DND-41 (cell line): ENCODE data around the gene RASGRP2.

Experiments
- ATAC-seq: fragments of 200-7000 bp; cut with Tn5 transposase; 3 replicates; pipeline ENCODE4 v1.9.1; 2021; ENCODE audit warnings: low read depth; ENCODE audit not compliant: insufficient read depth
- DNase-seq: peaks from one replicate; pipeline ENCODE4 v3.0.0-alpha.2; 2020
- H2AFZ ChIP-seq: 2 replicates; pipeline ENCODE4 v1.6.0; 2012; ENCODE audit warnings: low read depth, low read length
- H3K27ac ChIP-seq: 2 replicates; pipeline ENCODE4 v1.5.1; 2012; ENCODE audit warnings: low read length, inconsistent platforms
- H3K27me3 ChIP-seq: fragments of 200-600 bp; sonication (generic); 2 replicates; pipeline ENCODE4 v1.6.0; 2012; ENCODE audit warnings: low read length, mild to moderate bottlenecking, inconsistent platforms; ENCODE audit not compliant: insufficient read depth, poor library complexity
- H3K36me3 ChIP-seq: 2 replicates; pipeline ENCODE4 v1.5.1; 2012; ENCODE audit warnings: low read length, inconsistent platforms; ENCODE audit not compliant: insufficient read depth
- H3K4me1 ChIP-seq: 2 replicates; pipeline ENCODE4 v1.5.1; 2012; ENCODE audit warnings: mild to moderate bottlenecking, low read length; ENCODE audit not compliant: insufficient read depth
- H3K4me2 ChIP-seq: 2 replicates; pipeline ENCODE4 v1.6.0; 2012; ENCODE audit warnings: mild to moderate bottlenecking, moderate library complexity, low read length, inconsistent platforms; ENCODE audit not compliant: insufficient read depth
- H3K4me3 ChIP-seq, 2 experiments: fragments of 200-600 bp in 1 of 2; shearing (Covaris generic) in 1 of 2; 2 replicates each; pipeline ENCODE4 v1.5.1; 2012 to 2016; ENCODE audit warnings: inconsistent platforms in 2 of 2, low read length in 2 of 2, mild to moderate bottlenecking in 2 of 2, low read depth in 1 of 2, moderate library complexity in 1 of 2
- H3K79me2 ChIP-seq: 2 replicates; pipeline ENCODE4 v1.6.0; 2012; ENCODE audit warnings: low read length, inconsistent platforms; ENCODE audit not compliant: insufficient read depth
- H3K9ac ChIP-seq: 2 replicates; pipeline ENCODE4 v1.6.0; 2012; ENCODE audit warnings: low read depth, mild to moderate bottlenecking, inconsistent platforms, low read length, moderate library complexity
- H3K9me3 ChIP-seq: 2 replicates; pipeline ENCODE4 v1.5.1; 2012; ENCODE audit warnings: low read length, moderate library complexity, mild to moderate bottlenecking, inconsistent platforms; ENCODE audit not compliant: insufficient read depth, severe bottlenecking
- H4K20me1 ChIP-seq: 2 replicates; pipeline ENCODE4 v1.6.0; 2012; ENCODE audit warnings: low read length; ENCODE audit not compliant: insufficient read depth
- EZH2 ChIP-seq: IDR thresholded peaks from 3 replicates; pipeline ENCODE4 v1.6.1; 2012; ENCODE audit warnings: borderline replicate concordance, low read depth, mild to moderate bottlenecking, moderate library complexity, low read length, inconsistent platforms; ENCODE audit not compliant: severe bottlenecking
- TF ChIP-seq, protein P1 (sequence below): IDR thresholded peaks from 2 replicates; pipeline ENCODE4 v1.5.1; 2012; ENCODE audit warnings: borderline replicate concordance, low read length, moderate library complexity, mild to moderate bottlenecking; ENCODE audit not compliant: poor library complexity, severe bottlenecking; ENCODE audit errors: extremely low read depth

Gene RASGRP2

DNA sequence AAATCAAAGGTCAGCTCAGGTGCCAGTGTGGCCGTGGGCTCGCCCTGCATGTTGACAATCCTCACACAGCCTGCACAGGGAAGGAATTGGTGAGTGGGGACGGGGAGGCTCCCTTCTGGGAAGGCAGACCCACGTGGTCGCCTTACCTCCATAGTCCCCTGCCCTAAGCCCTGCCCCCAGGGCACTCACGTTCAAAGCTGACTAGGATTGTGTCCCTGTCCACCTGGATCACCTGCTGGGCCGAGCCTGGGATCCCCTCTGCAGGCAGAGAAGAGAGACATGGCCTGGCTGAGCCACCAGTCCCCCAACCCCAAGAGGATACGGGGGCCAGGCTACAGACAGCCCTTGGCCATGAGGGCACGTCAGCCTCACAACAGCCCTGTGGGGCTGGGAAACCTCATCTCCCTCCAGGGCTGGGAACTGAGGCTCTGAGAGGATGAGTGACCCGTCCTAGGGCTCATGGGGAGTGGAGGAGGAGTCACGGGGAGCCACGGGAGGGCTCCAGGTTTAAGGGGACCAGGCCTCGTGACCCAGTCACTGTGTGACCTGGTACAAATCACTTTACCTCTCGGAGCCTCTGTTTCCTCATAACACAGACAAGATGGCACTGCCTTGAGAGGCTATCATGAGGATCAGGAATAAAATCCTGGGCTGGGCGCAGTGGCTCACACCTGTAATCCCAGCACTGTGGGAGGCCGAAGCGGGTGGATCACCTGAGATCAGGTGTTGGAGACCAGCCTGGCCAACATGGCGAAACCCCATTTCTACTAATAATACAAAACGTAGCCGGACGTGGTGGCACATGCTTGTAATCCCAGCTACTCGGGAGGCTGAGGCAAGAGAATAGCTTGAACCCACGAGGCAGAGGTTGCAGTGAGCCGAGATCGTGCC is 46.5 kb upstream of the RASGRP2 start:
- H3K4me1 ChIP-seq, result no peaks in the 10 kb centered on the region
- no peaks in the 10 kb centered on the region for H4K20me1 ChIP-seq
- DNase-seq, result no peak
- H3K4me2 ChIP-seq, result no peak overlapping the region
- no peak overlapping the region for H2AFZ ChIP-seq
- no peak overlapping the region for H3K27ac ChIP-seq
- ATAC-seq, result no peak
- H3K9me3 ChIP-seq, result no peaks in the 10 kb centered on the region
- no peaks in the 10 kb centered on the region for H3K27me3 ChIP-seq
- H3K79me2 ChIP-seq, result no peaks in the 10 kb centered on the region
- H3K4me3 ChIP-seq, result no peak overlapping the region
- TF ChIP-seq, protein P1, sequence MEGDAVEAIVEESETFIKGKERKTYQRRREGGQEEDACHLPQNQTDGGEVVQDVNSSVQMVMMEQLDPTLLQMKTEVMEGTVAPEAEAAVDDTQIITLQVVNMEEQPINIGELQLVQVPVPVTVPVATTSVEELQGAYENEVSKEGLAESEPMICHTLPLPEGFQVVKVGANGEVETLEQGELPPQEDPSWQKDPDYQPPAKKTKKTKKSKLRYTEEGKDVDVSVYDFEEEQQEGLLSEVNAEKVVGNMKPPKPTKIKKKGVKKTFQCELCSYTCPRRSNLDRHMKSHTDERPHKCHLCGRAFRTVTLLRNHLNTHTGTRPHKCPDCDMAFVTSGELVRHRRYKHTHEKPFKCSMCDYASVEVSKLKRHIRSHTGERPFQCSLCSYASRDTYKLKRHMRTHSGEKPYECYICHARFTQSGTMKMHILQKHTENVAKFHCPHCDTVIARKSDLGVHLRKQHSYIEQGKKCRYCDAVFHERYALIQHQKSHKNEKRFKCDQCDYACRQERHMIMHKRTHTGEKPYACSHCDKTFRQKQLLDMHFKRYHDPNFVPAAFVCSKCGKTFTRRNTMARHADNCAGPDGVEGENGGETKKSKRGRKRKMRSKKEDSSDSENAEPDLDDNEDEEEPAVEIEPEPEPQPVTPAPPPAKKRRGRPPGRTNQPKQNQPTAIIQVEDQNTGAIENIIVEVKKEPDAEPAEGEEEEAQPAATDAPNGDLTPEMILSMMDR, result no peak
- no peak overlapping the region for H3K9ac ChIP-seq
- H3K36me3 ChIP-seq, result no peaks in the 10 kb centered on the region

DNA sequence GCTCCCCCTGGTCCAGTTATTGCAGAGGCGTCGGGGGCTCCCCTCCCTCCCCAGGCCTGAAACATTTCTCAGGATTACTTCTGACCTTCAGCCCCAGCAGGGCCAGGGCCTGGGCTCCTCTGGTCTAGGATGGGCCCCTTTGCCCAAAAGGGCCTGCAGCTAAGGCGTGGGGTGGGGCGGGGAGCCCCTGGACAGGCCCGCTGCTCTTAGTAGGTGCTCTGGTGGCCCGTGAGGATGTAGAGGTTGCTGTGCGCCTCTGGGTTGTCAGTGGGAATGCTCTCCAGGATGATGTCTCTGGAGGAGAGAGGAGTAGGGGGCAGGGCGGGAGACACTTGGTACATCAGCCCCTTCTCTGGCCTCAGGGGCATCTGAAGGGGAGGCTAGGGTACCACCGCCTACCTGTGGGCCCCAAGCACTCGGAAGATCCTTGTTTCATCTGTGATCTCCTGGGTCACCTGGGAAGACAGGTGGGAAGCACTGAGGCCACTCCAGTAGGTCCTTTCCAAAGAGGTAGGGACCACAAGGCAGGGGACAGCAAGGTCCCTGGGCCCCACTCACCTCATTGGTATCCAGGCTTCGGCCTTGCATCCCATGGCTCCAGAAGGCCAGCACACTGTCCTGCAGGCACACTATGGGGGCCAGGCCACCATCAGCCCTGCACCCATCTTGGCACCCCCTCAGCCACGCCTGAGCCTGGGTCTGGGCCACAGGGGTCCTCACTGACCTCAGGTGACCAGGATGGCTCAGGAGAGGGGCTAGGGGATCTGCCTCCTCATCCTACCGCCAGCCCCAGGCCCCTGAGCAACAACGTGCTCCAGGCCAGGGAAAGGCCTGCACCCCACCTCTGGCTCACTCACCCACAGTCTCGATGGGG is 45.6 kb upstream of the RASGRP2 start:
- no peaks in the 10 kb centered on the region for H3K27me3 ChIP-seq
- no peaks in the 10 kb centered on the region for H3K36me3 ChIP-seq
- no peak for DNase-seq
- TF ChIP-seq, protein P1, result no peak
- H3K4me3 ChIP-seq, result no peak overlapping the region
- no peaks in the 10 kb centered on the region for H4K20me1 ChIP-seq
- H3K9ac ChIP-seq, result 0 out of 2 replicates have a peak overlapping the region, but pooled peaks have one; percentile 15
- H3K27ac ChIP-seq, result no peak overlapping the region
- ATAC-seq, result no peak
- no peaks in the 10 kb centered on the region for H3K4me1 ChIP-seq
- no peak overlapping the region for H3K4me2 ChIP-seq
- no peaks in the 10 kb centered on the region for H3K79me2 ChIP-seq
- no peaks in the 10 kb centered on the region for H3K9me3 ChIP-seq
- no peak overlapping the region for H2AFZ ChIP-seq

DNA sequence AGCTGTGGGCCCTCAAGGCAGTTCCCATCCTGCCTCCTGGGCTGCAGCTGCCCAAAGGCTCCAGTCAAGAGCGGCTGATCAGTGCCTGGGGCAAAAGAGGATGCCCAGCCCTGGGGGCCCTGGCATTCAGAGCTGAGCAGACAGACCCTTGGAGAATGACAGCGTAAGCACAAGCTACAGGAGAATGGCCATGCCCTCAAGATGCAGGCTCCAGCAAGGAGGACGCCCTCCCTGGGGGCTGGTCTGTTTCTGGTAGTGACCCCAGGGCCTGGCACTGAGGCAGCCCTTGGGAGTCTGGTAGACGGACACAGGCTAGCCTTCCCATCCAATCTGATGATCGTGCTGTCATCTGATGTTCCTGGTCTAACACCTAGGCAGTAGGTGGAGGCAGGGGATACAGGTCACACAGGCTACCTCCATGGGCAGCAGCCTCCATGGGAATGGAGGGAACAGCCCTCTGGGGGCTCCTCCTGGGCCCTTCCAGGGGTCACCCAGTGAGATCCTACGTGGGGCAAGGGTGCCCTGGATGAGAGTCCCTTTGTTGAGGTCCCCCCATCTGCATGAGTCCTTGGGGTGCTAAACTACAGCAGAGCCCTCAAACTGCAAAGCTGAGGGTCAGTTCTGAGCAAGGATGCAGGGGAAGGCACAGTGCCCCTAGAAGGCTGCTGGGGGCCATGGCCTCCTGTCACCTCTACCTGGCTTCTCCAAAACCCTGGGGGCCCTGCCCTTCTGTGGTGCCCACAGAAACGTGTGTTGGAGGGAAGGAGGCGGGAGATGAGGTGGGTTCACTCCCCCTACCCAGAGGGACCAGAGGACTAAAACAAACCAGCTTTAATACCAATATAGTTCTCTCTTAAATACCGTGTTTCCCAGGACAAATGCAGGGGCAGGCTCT is 44.6 kb upstream of the RASGRP2 start:
- H3K9ac ChIP-seq, result 0 out of 2 replicates have a peak overlapping the region, but pooled peaks have one; percentile 15
- H3K79me2 ChIP-seq, result no peaks in the 10 kb centered on the region
- no peaks in the 10 kb centered on the region for H4K20me1 ChIP-seq
- H3K4me1 ChIP-seq, result no peaks in the 10 kb centered on the region
- H3K9me3 ChIP-seq, result no peaks in the 10 kb centered on the region
- H3K36me3 ChIP-seq, result no peaks in the 10 kb centered on the region
- no peak overlapping the region for H3K27ac ChIP-seq
- H3K4me3 ChIP-seq, result no peak overlapping the region
- ATAC-seq, result no peak
- no peak overlapping the region for H2AFZ ChIP-seq
- TF ChIP-seq EZH2, result no peak
- TF ChIP-seq, protein P1, result no peak
- H3K27me3 ChIP-seq, result no peaks in the 10 kb centered on the region
- no peak for DNase-seq
- no peak overlapping the region for H3K4me2 ChIP-seq
